GM12892 (cell line): Measurements from ENCODE around the gene GAS7.

Source experiments
- POLR2A ChIP-seq: IDR thresholded peaks from 2 replicates; pipeline ENCODE4 v1.6.1; 2011; ENCODE audit warnings: low read depth, low read length, control low read depth
- TAF1 ChIP-seq: IDR thresholded peaks from 2 replicates; pipeline ENCODE4 v1.6.1; 2011; ENCODE audit warnings: low read depth, mild to moderate bottlenecking, control low read depth, low read length, borderline replicate concordance

DNA sequence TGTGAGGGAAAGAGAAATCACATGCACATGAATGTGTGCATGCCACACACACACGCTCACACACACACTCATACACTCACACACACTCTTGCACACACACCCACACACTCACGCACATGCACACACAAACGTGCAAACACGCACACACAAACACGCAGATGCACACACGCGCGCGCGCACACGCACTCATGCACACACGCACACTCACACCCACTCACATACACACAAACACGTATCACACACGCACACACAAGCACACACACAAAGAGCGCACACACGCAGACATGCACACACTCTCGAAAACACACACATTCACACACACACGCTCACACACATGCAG lies 72.2 kb downstream of the GAS7 start:
- TF ChIP-seq POLR2A = no peak
- TF ChIP-seq TAF1 = no peak
